ENCODE data around the gene KIF2C. TPM values are rescaled to one million over a fixed set of nuclear protein-coding genes. Genes with fewer than 3 reads are reported as not detected.

Gene KIF2C
- total and polyA plus RNA-seq, 2 experiments from 2014 or later: 5.8 to 6.7 TPM

GRCh38 chr1:44785501-44786137, 46.0 kb downstream of the KIF2C start:
- Histone ChIP-seq H3K4me3 (no peak overlapping the region), H3K36me3 (replicated peaks; ENCODE audit: insufficient read depth, low read depth) (no peaks in the 10 kb centered on the region), H3K79me2 (no peaks in the 10 kb centered on the region), H3K4me1 (ENCODE audit: insufficient read depth) (peaks cover 21% of the 10 kb centered on the region), H3K9me2 (replicated peaks; ENCODE audit: insufficient read depth) (no peaks in the 10 kb centered on the region), H3K27ac (no peak overlapping the region), H3K4me2 (peak overlapping the region; percentile 96), H3K27me3 (no peaks in the 10 kb centered on the region), H2AFZ (no peak overlapping the region), H4K20me1 (ENCODE audit: insufficient read depth, poor library complexity, severe bottlenecking) (no peaks in the 10 kb centered on the region), H3K9me3 (ENCODE audit: low read depth) (no peaks in the 10 kb centered on the region)
- DNase-seq (ENCODE audit: low spot score): no peak
- no peak for TF ChIP-seq CTCF (IDR thresholded peaks at IDR 0.05; ENCODE audit: poor library complexity)
- 36% methylated on average over 11 of the region's 11 CpGs for WGBS (ENCODE audit: low lambda C conversion rate, missing lambda C conversion rate)

GRCh38 chr1:44786138-44786840, 46.7 kb downstream of the KIF2C start:
- DNase-seq (ENCODE audit: low spot score): peak; percentile 89
- TF ChIP-seq CTCF (IDR thresholded peaks at IDR 0.05; ENCODE audit: poor library complexity): peak; percentile 92
- TF ChIP-seq EZH2 (IDR thresholded peaks at IDR 0.05; ENCODE audit: borderline replicate concordance): no peak
- Histone ChIP-seq H3K79me2 (no peaks in the 10 kb centered on the region), H3K36me3 (replicated peaks; ENCODE audit: insufficient read depth, low read depth) (no peaks in the 10 kb centered on the region), H3K4me1 (ENCODE audit: insufficient read depth) (peaks cover 21% of the 10 kb centered on the region), H2AFZ (peak overlapping the region; percentile 88), H3K9me3 (ENCODE audit: low read depth) (no peaks in the 10 kb centered on the region), H3K4me3 (no peak overlapping the region), H4K20me1 (ENCODE audit: insufficient read depth, poor library complexity, severe bottlenecking) (no peaks in the 10 kb centered on the region), H3K27me3 (no peaks in the 10 kb centered on the region), H3K4me2 (peak overlapping the region; percentile 96), H3K9me2 (replicated peaks; ENCODE audit: insufficient read depth) (no peaks in the 10 kb centered on the region), H3K27ac (peak overlapping the region; percentile 75)
- WGBS (ENCODE audit: low lambda C conversion rate, missing lambda C conversion rate): 8% methylated on average over 33 of the region's 49 CpGs

- H4K20me1 ChIP-seq (ENCODE audit: insufficient read depth, poor library complexity, severe bottlenecking): no peaks in the 10 kb centered on the region
- H2AFZ ChIP-seq: peak overlapping the region; percentile 88
- 83% methylated on average over 9 of the region's 9 CpGs for WGBS (ENCODE audit: low lambda C conversion rate, missing lambda C conversion rate)
- H3K4me3 ChIP-seq: no peak overlapping the region
- H3K9me2 ChIP-seq (replicated peaks; ENCODE audit: insufficient read depth): no peaks in the 10 kb centered on the region
- DNase-seq (ENCODE audit: low spot score): no peak
- no peaks in the 10 kb centered on the region for H3K79me2 ChIP-seq
- TF ChIP-seq EZH2phosphoT487 (IDR thresholded peaks at IDR 0.05; ENCODE audit: low read depth, severe bottlenecking, unreplicated experiment) (no peak), CTCF (IDR thresholded peaks at IDR 0.05; ENCODE audit: poor library complexity) (no peak), EZH2 (IDR thresholded peaks at IDR 0.05; ENCODE audit: borderline replicate concordance) (no peak)
- H3K4me1 ChIP-seq (ENCODE audit: insufficient read depth): peaks cover 21% of the 10 kb centered on the region
- peak overlapping the region; percentile 75 for H3K27ac ChIP-seq
- H3K36me3 ChIP-seq (replicated peaks; ENCODE audit: insufficient read depth, low read depth): no peaks in the 10 kb centered on the region
- no peaks in the 10 kb centered on the region for H3K27me3 ChIP-seq
- no peaks in the 10 kb centered on the region for H3K9me3 ChIP-seq (ENCODE audit: low read depth)
- H3K4me2 ChIP-seq: peak overlapping the region; percentile 96
Measured at GRCh38 chr1:44786841-44787426, 47.3 kb downstream of the KIF2C start.

All from hepatocyte (in vitro differentiated cells).